H9 (cell line): ENCODE results near the gene SLC25A43. TPM values are rescaled to one million over a fixed set of nuclear protein-coding genes. Genes with fewer than 3 reads are reported as not detected.

Experiments used
- DNase-seq: peaks from one replicate; pipeline ENCODE4 v3.0.0-alpha.2; 2017
- H2AFZ ChIP-seq: one replicate; pipeline ENCODE4 v1.6.1; 2013; ENCODE audit warnings: mild to moderate bottlenecking, low read length, control low read depth, moderate library complexity
- H2AK5ac ChIP-seq: 2 replicates; pipeline ENCODE4 v1.6.1; 2013; ENCODE audit warnings: low read length, control low read depth, mixed read lengths; ENCODE audit not compliant: insufficient read length
- H2BK120ac ChIP-seq: one replicate; pipeline ENCODE4 v1.6.1; 2013; ENCODE audit warnings: low read depth, mild to moderate bottlenecking, low read length, control low read depth, inconsistent platforms; ENCODE audit not compliant: poor library complexity, severe bottlenecking
- H2BK12ac ChIP-seq: 2 replicates; pipeline ENCODE4 v1.6.1; 2013; ENCODE audit warnings: low read length, control low read depth, mixed read lengths, low read depth; ENCODE audit not compliant: insufficient read length
- H2BK15ac ChIP-seq: 2 replicates; pipeline ENCODE4 v1.6.1; 2013; ENCODE audit warnings: low read depth, low read length, control low read depth
- H2BK20ac ChIP-seq: one replicate; pipeline ENCODE4 v1.6.1; 2013; ENCODE audit warnings: low read depth, mild to moderate bottlenecking, low read length, control low read depth, inconsistent platforms; ENCODE audit not compliant: poor library complexity, severe bottlenecking
- H2BK5ac ChIP-seq: 2 replicates; pipeline ENCODE4 v1.6.1; 2013; ENCODE audit warnings: low read length, control low read depth, mixed read lengths; ENCODE audit not compliant: insufficient read length
- H3K14ac ChIP-seq: 2 replicates; pipeline ENCODE4 v1.6.1; 2013; ENCODE audit warnings: low read length, control low read depth; ENCODE audit not compliant: insufficient read depth
- H3K18ac ChIP-seq: 2 replicates; pipeline ENCODE4 v1.6.1; 2013; ENCODE audit warnings: low read depth, mild to moderate bottlenecking, mixed read lengths, low read length, control low read depth; ENCODE audit not compliant: insufficient read length
- H3K23ac ChIP-seq: 2 replicates; pipeline ENCODE4 v1.6.1; 2013; ENCODE audit warnings: low read length, control low read depth, mixed read lengths, low read depth; ENCODE audit not compliant: insufficient read length
- H3K23me2 ChIP-seq: 2 replicates; pipeline ENCODE4 v1.6.1; 2013; ENCODE audit warnings: low read depth, mild to moderate bottlenecking, mixed read lengths, low read length, control low read depth; ENCODE audit not compliant: insufficient read length, poor library complexity, severe bottlenecking
- H3K27ac ChIP-seq: 2 replicates; pipeline ENCODE4 v1.5.1; 2013; ENCODE audit warnings: low read length, control low read depth, mixed read lengths, low read depth; ENCODE audit not compliant: insufficient read length
- H3K27me3 ChIP-seq: 2 replicates; pipeline ENCODE4 v1.6.1; 2013; ENCODE audit warnings: low read length, control low read depth, inconsistent platforms; ENCODE audit not compliant: insufficient read depth
- H3K4ac ChIP-seq: 2 replicates; pipeline ENCODE4 v1.6.1; 2013; ENCODE audit warnings: low read depth, mild to moderate bottlenecking, control low read depth, inconsistent platforms, low read length, moderate library complexity
- H3K4me1 ChIP-seq: 2 replicates; pipeline ENCODE4 v1.6.1; 2013; ENCODE audit warnings: low read length, control low read depth, inconsistent platforms; ENCODE audit not compliant: insufficient read depth
- H3K4me2 ChIP-seq: 2 replicates; pipeline ENCODE4 v1.6.1; 2013; ENCODE audit warnings: low read length, control low read depth, mixed read lengths; ENCODE audit not compliant: insufficient read length, insufficient read depth
- H3K56ac ChIP-seq: 2 replicates; pipeline ENCODE4 v1.6.1; 2013; ENCODE audit warnings: low read depth, mild to moderate bottlenecking, mixed read lengths, low read length, control low read depth; ENCODE audit not compliant: insufficient read length
- H3K79me1 ChIP-seq: 2 replicates; pipeline ENCODE4 v1.6.1; 2013; ENCODE audit warnings: low read depth, mild to moderate bottlenecking, moderate library complexity, low read length, control low read depth, inconsistent platforms; ENCODE audit not compliant: insufficient read depth, poor library complexity, severe bottlenecking
- H3K79me2 ChIP-seq: 2 replicates; pipeline ENCODE4 v1.6.1; 2013; ENCODE audit warnings: low read length, control low read depth, inconsistent platforms; ENCODE audit not compliant: insufficient read depth
- H3K9ac ChIP-seq: 2 replicates; pipeline ENCODE4 v1.6.1; 2013; ENCODE audit warnings: low read length, control low read depth, mixed read lengths; ENCODE audit not compliant: insufficient read length; ENCODE audit errors: extremely low read depth
- H3K9me3 ChIP-seq: one replicate; pipeline ENCODE4 v1.6.1; 2013; ENCODE audit warnings: low read depth, low read length, inconsistent platforms; ENCODE audit not compliant: control insufficient read depth
- H3T11ph ChIP-seq: one replicate; pipeline ENCODE4 v1.6.1; 2013; ENCODE audit warnings: mild to moderate bottlenecking, low read length, control low read depth, inconsistent platforms
- H4K20me1 ChIP-seq: one replicate; pipeline ENCODE4 v1.6.1; 2013; ENCODE audit not compliant: control insufficient read depth, insufficient read length, insufficient read depth
- H4K5ac ChIP-seq: 2 replicates; pipeline ENCODE4 v1.6.1; 2013; ENCODE audit warnings: low read depth, mild to moderate bottlenecking, mixed read lengths, low read length, control low read depth; ENCODE audit not compliant: insufficient read length
- H4K8ac ChIP-seq: replicated peaks from 2 replicates; pipeline ENCODE4 v1.6.1; 2013; ENCODE audit warnings: low read length, control low read depth, mixed read lengths, low read depth; ENCODE audit not compliant: insufficient read length
- H4K91ac ChIP-seq: 2 replicates; pipeline ENCODE4 v1.6.1; 2013; ENCODE audit warnings: low read depth, mild to moderate bottlenecking, moderate library complexity, mixed read lengths, low read length, control low read depth; ENCODE audit not compliant: insufficient read length
- H3K27ac Mint-ChIP-seq, 3 experiments: 2 replicates in 2 of 3; 3 replicates in 1 of 3; pipeline ENCODE4 v1.8.0; 2020 to 2021; ENCODE audit warnings: mixed read lengths in 3 of 3, mild to moderate bottlenecking in 1 of 3, moderate library complexity in 1 of 3
- H3K27me3 Mint-ChIP-seq: 2 replicates; pipeline ENCODE4 v1.8.0; 2021; ENCODE audit warnings: low read depth, mild to moderate bottlenecking, moderate library complexity, mixed read lengths
- H3K36me3 Mint-ChIP-seq, 3 experiments: 2 replicates in 2 of 3; 3 replicates in 1 of 3; pipeline ENCODE4 v1.8.0; 2020 to 2021; ENCODE audit warnings: low read depth in 3 of 3, mixed read lengths in 3 of 3; ENCODE audit not compliant: insufficient read depth in 1 of 3
- H3K4me1 Mint-ChIP-seq, 2 experiments: 2 replicates each; pipeline ENCODE4 v1.8.0; 2020; ENCODE audit warnings: mixed read lengths in 2 of 2
- H3K4me3 Mint-ChIP-seq, 2 experiments: 2 replicates in 1 of 2; 3 replicates in 1 of 2; pipeline ENCODE4 v1.8.0; 2020 to 2021; ENCODE audit warnings: mild to moderate bottlenecking in 2 of 2, mixed read lengths in 2 of 2, moderate library complexity in 1 of 2
- H3K9me3 Mint-ChIP-seq, 2 experiments: 2 replicates in 1 of 2; 3 replicates in 1 of 2; pipeline ENCODE4 v1.8.0; 2020; ENCODE audit warnings: mild to moderate bottlenecking in 2 of 2, mixed read lengths in 2 of 2, moderate library complexity in 1 of 2
- WGBS: extraction: QIAGEN DNeasy Blood & Tissue Kit; methylation state at CpG from one replicate; pipeline ENCODE4 v1.1.7; 2013; ENCODE audit warnings: missing lambda C conversion rate, low lambda C conversion rate, mixed read lengths; ENCODE audit not compliant: insufficient read length; ENCODE audit errors: extremely low coverage; 5-methylcytosine and 5-hydroxymethylcytosine counted together
- total RNA-seq: library from RNA; stranded (reverse); gene quantifications from 2 replicates; pipeline ENCODE4 v1.2.1, GENCODE V29; 2021
- TF ChIP-seq, protein P1 (sequence below): fragments of 200-600 bp; sonication (generic); conservative IDR thresholded peaks from 3 replicates; pipeline ENCODE4 v1.8.0; 2021; ENCODE audit warnings: antibody characterized with exemption, mild to moderate bottlenecking

Gene SLC25A43
- total RNA-seq, 1 experiment from 2014 or later, result 3.7 TPM

DNA sequence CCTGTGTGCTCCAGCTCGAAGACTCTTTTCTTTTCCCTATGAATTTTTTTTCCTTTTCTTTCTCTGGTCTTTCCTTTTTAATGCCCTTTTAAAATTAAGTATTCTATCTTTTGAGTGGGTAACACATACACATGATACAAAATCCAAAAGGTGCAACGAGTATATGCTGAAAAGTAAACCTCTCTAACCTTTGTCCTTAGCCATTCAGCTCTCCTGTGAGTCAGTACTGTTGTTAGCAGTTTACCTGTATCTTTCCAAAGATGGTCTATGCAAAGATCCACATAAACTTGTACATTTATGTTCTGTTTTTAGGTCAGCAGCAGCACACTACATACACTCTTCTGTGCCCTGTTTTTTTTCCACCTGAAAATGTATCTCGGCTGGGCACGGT lies 28.7 kb downstream of the SLC25A43 start:
- no peak overlapping the region for H3K23ac ChIP-seq
- no peak overlapping the region for H2BK12ac ChIP-seq
- H2BK5ac ChIP-seq, result no peak overlapping the region
- no peak for DNase-seq
- no peak overlapping the region for H4K8ac ChIP-seq
- no peaks in the 10 kb centered on the region for H3K27me3 Mint-ChIP-seq
- no peaks in the 10 kb centered on the region for H3K27me3 ChIP-seq
- no peaks in the 10 kb centered on the region for H3K79me1 ChIP-seq
- no peaks in the 10 kb centered on the region for H3K23me2 ChIP-seq
- no peak overlapping the region for H2BK20ac ChIP-seq
- no peak overlapping the region for H3T11ph ChIP-seq
- H3K9me3 ChIP-seq, result peaks cover 6% of the 10 kb centered on the region
- H3K4ac ChIP-seq, result no peak overlapping the region
- H2BK15ac ChIP-seq, result no peak overlapping the region
- no peak overlapping the region for H3K14ac ChIP-seq
- H3K4me1 Mint-ChIP-seq, result peaks cover 6 to 11% of the 10 kb centered on the region in 2 experiments
- H3K36me3 Mint-ChIP-seq, result peaks cover 4 to 14% (median 4%) of the 10 kb centered on the region in 3 experiments; a peak in 6 of 7 replicates
- H3K79me2 ChIP-seq, result no peaks in the 10 kb centered on the region
- no peak overlapping the region for H2AFZ ChIP-seq
- H4K5ac ChIP-seq, result no peak overlapping the region
- TF ChIP-seq, protein P1, sequence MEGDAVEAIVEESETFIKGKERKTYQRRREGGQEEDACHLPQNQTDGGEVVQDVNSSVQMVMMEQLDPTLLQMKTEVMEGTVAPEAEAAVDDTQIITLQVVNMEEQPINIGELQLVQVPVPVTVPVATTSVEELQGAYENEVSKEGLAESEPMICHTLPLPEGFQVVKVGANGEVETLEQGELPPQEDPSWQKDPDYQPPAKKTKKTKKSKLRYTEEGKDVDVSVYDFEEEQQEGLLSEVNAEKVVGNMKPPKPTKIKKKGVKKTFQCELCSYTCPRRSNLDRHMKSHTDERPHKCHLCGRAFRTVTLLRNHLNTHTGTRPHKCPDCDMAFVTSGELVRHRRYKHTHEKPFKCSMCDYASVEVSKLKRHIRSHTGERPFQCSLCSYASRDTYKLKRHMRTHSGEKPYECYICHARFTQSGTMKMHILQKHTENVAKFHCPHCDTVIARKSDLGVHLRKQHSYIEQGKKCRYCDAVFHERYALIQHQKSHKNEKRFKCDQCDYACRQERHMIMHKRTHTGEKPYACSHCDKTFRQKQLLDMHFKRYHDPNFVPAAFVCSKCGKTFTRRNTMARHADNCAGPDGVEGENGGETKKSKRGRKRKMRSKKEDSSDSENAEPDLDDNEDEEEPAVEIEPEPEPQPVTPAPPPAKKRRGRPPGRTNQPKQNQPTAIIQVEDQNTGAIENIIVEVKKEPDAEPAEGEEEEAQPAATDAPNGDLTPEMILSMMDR, result no peak
- no CpG with 5 or more reads among the region's 4 CpGs for WGBS
- no peak overlapping the region for H2AK5ac ChIP-seq
- H3K27ac ChIP-seq, result no peak overlapping the region
- H3K18ac ChIP-seq, result no peak overlapping the region
- H2BK120ac ChIP-seq, result no peak overlapping the region
- no peak overlapping the region for H4K91ac ChIP-seq
- no peak overlapping the region for H3K27ac Mint-ChIP-seq
- peaks cover 63 to 70% of the 10 kb centered on the region in 2 experiments for H3K9me3 Mint-ChIP-seq
- no peak overlapping the region for H3K56ac ChIP-seq
- no peak overlapping the region for H3K4me2 ChIP-seq
- H3K4me1 ChIP-seq, result no peaks in the 10 kb centered on the region
- no peak overlapping the region for H3K4me3 Mint-ChIP-seq
- H4K20me1 ChIP-seq, result no peaks in the 10 kb centered on the region
- H3K9ac ChIP-seq, result no peak overlapping the region
